HepG2 (cell line): Measurements from ENCODE around the gene NAV2. TPM values are rescaled to one million over a fixed set of nuclear protein-coding genes. Genes with fewer than 3 reads are reported as not detected.

Experiments used
- GABPA ChIP-seq, 2 experiments: IDR thresholded peaks; 2 replicates each; pipeline ENCODE4 v1.6.1; 2011 to 2016; ENCODE audit warnings: low read depth in 2 of 2, low read length in 1 of 2, missing biosample characterization in 1 of 2, missing genetic modification characterization in 1 of 2
- KDM5B ChIP-seq: sonication (generic); formaldehyde crosslinking; IDR thresholded peaks from 2 replicates; pipeline ENCODE4 v1.4.0; 2020; ENCODE audit warnings: missing genetic modification reagents, mild to moderate bottlenecking, borderline replicate concordance
- SIN3A ChIP-seq: IDR thresholded peaks from 2 replicates; pipeline ENCODE4 v1.6.1; 2011; ENCODE audit warnings: low read depth, mild to moderate bottlenecking, control low read depth, low read length, borderline replicate concordance
- TSC22D2 ChIP-seq: sonication (generic); formaldehyde crosslinking; IDR thresholded peaks from 2 replicates; pipeline ENCODE4 v1.5.1; 2020; ENCODE audit warnings: missing genetic modification reagents, mild to moderate bottlenecking, borderline replicate concordance
- ZNF337 ChIP-seq: sonication (generic); formaldehyde crosslinking; IDR thresholded peaks from 2 replicates; pipeline ENCODE4 v1.5.1; 2020; ENCODE audit warnings: missing genetic modification reagents, low read depth, mild to moderate bottlenecking, borderline replicate concordance
- ZZZ3 ChIP-seq: sonication (generic); formaldehyde crosslinking; IDR thresholded peaks from 2 replicates; pipeline ENCODE4 v1.4.0; 2020; ENCODE audit warnings: missing genetic modification reagents, mild to moderate bottlenecking, borderline replicate concordance
- polyA plus RNA-seq, 8 experiments: library from polyadenylated mRNA; depleted of rRNA in 3 of 8; stranded (reverse) in 7 of 8; unstranded in 1 of 8; fragments of >200 nt; fragmentation: Illumina TruSeq in 4 of 8; extraction: Trizol in 4 of 8; gene quantifications; 2 replicates each; pipeline versions ENCODE4 v1.2.1 to v1.2.3, GENCODE V29; 2011 to 2016; ENCODE audit warnings: low read depth in 4 of 8, missing spikeins in 1 of 8, mixed read lengths in 1 of 8; ENCODE audit not compliant: insufficient read depth in 1 of 8
- total RNA-seq, 5 experiments: library from RNA; depleted of rRNA; stranded (reverse); fragments of >200 nt; fragmentation: Illumina TruSeq; extraction: Trizol; gene quantifications; 2 replicates each; pipeline ENCODE4 v1.2.3, GENCODE V29; 2016; ENCODE audit warnings: low read depth in 1 of 5
- TF ChIP-seq, protein P1 (sequence below): sonication (generic); formaldehyde crosslinking; IDR thresholded peaks from 2 replicates; pipeline ENCODE4 v1.5.0; 2020; ENCODE audit warnings: mild to moderate bottlenecking, missing genetic modification reagents, borderline replicate concordance
- TF ChIP-seq, protein P2 (sequence below): sonication (generic); formaldehyde crosslinking; IDR thresholded peaks from 2 replicates; pipeline ENCODE4 v1.5.0; 2020; ENCODE audit warnings: mild to moderate bottlenecking, missing genetic modification reagents
- TF ChIP-seq, protein P3 (sequence below): sonication (generic); formaldehyde crosslinking; IDR thresholded peaks from 2 replicates; pipeline ENCODE4 v1.4.0; 2020; ENCODE audit warnings: missing genetic modification reagents, borderline replicate concordance

NAV2 gene
- total and polyA plus RNA-seq, 2 of the 13 experiments (the other 11 are each of a cell fraction or from before 2014, with no cell fraction given): 9.3 to 34.6 TPM

DNA sequence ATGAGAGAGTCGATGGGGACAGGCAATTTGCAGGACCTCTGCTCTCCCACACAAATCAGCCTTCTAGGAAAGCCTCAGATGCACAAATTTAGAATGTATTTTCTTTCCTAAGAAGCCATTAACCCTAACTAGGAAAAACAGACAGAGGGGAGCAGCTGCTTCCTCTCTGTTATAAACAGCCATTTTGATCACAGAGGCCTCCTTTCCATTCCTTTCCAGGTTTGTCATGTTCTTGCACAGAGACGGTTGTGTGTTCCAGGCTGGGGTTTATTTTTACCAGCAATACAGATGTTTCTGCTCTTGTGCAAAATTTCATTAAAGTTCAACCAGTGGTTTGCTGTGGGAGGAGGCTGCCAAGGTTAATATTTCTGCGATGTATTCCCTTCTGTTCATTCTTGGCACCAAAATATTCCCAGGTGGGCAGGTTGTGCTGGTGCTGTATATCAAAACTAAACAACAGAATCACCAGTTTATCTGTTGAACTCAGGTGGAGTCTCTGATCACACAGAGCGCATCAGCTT, 90.2 kb downstream of the NAV2 start (continued):
- TF ChIP-seq, protein P1, sequence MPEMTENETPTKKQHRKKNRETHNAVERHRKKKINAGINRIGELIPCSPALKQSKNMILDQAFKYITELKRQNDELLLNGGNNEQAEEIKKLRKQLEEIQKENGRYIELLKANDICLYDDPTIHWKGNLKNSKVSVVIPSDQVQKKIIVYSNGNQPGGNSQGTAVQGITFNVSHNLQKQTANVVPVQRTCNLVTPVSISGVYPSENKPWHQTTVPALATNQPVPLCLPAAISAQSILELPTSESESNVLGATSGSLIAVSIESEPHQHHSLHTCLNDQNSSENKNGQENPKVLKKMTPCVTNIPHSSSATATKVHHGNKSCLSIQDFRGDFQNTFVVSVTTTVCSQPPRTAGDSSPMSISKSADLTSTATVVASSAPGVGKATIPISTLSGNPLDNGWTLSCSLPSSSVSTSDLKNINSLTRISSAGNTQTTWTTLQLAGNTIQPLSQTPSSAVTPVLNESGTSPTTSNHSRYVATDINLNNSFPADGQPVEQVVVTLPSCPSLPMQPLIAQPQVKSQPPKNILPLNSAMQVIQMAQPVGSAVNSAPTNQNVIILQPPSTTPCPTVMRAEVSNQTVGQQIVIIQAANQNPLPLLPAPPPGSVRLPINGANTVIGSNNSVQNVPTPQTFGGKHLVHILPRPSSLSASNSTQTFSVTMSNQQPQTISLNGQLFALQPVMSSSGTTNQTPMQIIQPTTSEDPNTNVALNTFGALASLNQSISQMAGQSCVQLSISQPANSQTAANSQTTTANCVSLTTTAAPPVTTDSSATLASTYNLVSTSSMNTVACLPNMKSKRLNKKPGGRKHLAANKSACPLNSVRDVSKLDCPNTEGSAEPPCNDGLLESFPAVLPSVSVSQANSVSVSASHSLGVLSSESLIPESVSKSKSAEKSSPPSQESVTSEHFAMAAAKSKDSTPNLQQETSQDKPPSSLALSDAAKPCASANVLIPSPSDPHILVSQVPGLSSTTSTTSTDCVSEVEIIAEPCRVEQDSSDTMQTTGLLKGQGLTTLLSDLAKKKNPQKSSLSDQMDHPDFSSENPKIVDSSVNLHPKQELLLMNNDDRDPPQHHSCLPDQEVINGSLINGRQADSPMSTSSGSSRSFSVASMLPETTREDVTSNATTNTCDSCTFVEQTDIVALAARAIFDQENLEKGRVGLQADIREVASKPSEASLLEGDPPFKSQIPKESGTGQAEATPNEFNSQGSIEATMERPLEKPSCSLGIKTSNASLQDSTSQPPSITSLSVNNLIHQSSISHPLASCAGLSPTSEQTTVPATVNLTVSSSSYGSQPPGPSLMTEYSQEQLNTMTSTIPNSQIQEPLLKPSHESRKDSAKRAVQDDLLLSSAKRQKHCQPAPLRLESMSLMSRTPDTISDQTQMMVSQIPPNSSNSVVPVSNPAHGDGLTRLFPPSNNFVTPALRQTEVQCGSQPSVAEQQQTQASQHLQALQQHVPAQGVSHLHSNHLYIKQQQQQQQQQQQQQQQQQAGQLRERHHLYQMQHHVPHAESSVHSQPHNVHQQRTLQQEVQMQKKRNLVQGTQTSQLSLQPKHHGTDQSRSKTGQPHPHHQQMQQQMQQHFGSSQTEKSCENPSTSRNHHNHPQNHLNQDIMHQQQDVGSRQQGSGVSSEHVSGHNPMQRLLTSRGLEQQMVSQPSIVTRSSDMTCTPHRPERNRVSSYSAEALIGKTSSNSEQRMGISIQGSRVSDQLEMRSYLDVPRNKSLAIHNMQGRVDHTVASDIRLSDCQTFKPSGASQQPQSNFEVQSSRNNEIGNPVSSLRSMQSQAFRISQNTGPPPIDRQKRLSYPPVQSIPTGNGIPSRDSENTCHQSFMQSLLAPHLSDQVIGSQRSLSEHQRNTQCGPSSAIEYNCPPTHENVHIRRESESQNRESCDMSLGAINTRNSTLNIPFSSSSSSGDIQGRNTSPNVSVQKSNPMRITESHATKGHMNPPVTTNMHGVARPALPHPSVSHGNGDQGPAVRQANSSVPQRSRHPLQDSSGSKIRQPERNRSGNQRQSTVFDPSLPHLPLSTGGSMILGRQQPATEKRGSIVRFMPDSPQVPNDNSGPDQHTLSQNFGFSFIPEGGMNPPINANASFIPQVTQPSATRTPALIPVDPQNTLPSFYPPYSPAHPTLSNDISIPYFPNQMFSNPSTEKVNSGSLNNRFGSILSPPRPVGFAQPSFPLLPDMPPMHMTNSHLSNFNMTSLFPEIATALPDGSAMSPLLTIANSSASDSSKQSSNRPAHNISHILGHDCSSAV (CRISPR knock-in tag): no peak
- TF ChIP-seq GABPA (IDR thresholded peaks at IDR 0.05; ENCODE audit: low read depth, low read length): no peak
- TF ChIP-seq GABPA (CRISPR knock-in tag; IDR thresholded peaks at IDR 0.05; ENCODE audit: low read depth): no peak
- TF ChIP-seq KDM5B (CRISPR knock-in tag): no peak
- TF ChIP-seq ZZZ3 (CRISPR knock-in tag): no peak
- TF ChIP-seq ZNF337 (CRISPR knock-in tag): no peak
- TF ChIP-seq, protein P2, sequence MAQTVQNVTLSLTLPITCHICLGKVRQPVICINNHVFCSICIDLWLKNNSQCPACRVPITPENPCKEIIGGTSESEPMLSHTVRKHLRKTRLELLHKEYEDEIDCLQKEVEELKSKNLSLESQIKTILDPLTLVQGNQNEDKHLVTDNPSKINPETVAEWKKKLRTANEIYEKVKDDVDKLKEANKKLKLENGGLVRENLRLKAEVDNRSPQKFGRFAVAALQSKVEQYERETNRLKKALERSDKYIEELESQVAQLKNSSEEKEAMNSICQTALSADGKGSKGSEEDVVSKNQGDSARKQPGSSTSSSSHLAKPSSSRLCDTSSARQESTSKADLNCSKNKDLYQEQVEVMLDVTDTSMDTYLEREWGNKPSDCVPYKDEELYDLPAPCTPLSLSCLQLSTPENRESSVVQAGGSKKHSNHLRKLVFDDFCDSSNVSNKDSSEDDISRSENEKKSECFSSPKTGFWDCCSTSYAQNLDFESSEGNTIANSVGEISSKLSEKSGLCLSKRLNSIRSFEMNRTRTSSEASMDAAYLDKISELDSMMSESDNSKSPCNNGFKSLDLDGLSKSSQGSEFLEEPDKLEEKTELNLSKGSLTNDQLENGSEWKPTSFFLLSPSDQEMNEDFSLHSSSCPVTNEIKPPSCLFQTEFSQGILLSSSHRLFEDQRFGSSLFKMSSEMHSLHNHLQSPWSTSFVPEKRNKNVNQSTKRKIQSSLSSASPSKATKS: no peak
- no peak for TF ChIP-seq SIN3A
- TF ChIP-seq, protein P3, sequence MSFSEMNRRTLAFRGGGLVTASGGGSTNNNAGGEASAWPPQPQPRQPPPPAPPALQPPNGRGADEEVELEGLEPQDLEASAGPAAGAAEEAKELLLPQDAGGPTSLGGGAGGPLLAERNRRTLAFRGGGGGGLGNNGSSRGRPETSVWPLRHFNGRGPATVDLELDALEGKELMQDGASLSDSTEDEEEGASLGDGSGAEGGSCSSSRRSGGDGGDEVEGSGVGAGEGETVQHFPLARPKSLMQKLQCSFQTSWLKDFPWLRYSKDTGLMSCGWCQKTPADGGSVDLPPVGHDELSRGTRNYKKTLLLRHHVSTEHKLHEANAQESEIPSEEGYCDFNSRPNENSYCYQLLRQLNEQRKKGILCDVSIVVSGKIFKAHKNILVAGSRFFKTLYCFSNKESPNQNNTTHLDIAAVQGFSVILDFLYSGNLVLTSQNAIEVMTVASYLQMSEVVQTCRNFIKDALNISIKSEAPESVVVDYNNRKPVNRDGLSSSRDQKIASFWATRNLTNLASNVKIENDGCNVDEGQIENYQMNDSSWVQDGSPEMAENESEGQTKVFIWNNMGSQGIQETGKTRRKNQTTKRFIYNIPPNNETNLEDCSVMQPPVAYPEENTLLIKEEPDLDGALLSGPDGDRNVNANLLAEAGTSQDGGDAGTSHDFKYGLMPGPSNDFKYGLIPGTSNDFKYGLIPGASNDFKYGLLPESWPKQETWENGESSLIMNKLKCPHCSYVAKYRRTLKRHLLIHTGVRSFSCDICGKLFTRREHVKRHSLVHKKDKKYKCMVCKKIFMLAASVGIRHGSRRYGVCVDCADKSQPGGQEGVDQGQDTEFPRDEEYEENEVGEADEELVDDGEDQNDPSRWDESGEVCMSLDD (CRISPR knock-in tag): no peak
- TF ChIP-seq TSC22D2 (CRISPR knock-in tag): no peak
